ENCODE results near the gene CHCHD6.

The CHCHD6 gene

GRCh38 chr3:126849768-126850167 is 145.7 kb downstream of the CHCHD6 start:
- peak overlapping the region; percentile 68 for H3K27ac ChIP-seq (ENCODE audit: low read length)
- H3K9ac ChIP-seq (ENCODE audit: low read depth, low read length) = no peak overlapping the region
- H3K4me3 ChIP-seq (ENCODE audit: low read length) = peak overlapping the region; percentile 12; the same call in 1 of the 2 replicates

GRCh38 chr3:126850370-126851085 is 146.5 kb downstream of the CHCHD6 start:
- H3K4me1 ChIP-seq (ENCODE audit: insufficient read depth, low read length) = peaks cover 56% of the 10 kb centered on the region
- peak overlapping the region; percentile 68 for H3K27ac ChIP-seq (ENCODE audit: low read length)
- H3K9ac ChIP-seq (ENCODE audit: low read depth, low read length) = peak overlapping the region; percentile 20; the same call in 1 of the 2 replicates
- peak overlapping the region; percentile 12; the same call in 1 of the 2 replicates for H3K4me3 ChIP-seq (ENCODE audit: low read length)
- no peaks in the 10 kb centered on the region for H3K36me3 ChIP-seq (ENCODE audit: insufficient read depth, low read depth, low read length)
- H3K9me3 ChIP-seq (ENCODE audit: insufficient read depth, low read depth, low read length) = no peaks in the 10 kb centered on the region
- H3K27me3 ChIP-seq (ENCODE audit: insufficient read depth, low read length) = no peaks in the 10 kb centered on the region

More at GRCh38 chr3:126849768-126850167, 145.7 kb downstream of the CHCHD6 start:
- no peaks in the 10 kb centered on the region for H3K9me3 ChIP-seq (ENCODE audit: insufficient read depth, low read depth, low read length)
- H3K4me1 ChIP-seq (ENCODE audit: insufficient read depth, low read length) = peaks cover 57% of the 10 kb centered on the region
- no peaks in the 10 kb centered on the region for H3K36me3 ChIP-seq (ENCODE audit: insufficient read depth, low read depth, low read length)
- no peaks in the 10 kb centered on the region for H3K27me3 ChIP-seq (ENCODE audit: insufficient read depth, low read length)

GRCh38 chr3:126851382-126851781 is 147.3 kb downstream of the CHCHD6 start:
- H3K27ac ChIP-seq (ENCODE audit: low read length) = peak overlapping the region; percentile 35
- no peaks in the 10 kb centered on the region for H3K27me3 ChIP-seq (ENCODE audit: insufficient read depth, low read length)
- peak overlapping the region; percentile 23; the same call in 1 of the 2 replicates for H3K9ac ChIP-seq (ENCODE audit: low read depth, low read length)
- peak overlapping the region; percentile 31; the same call in 1 of the 2 replicates for H3K4me3 ChIP-seq (ENCODE audit: low read length)
- H3K9me3 ChIP-seq (ENCODE audit: insufficient read depth, low read depth, low read length) = no peaks in the 10 kb centered on the region
- H3K36me3 ChIP-seq (ENCODE audit: insufficient read depth, low read depth, low read length) = no peaks in the 10 kb centered on the region
- H3K4me1 ChIP-seq (ENCODE audit: insufficient read depth, low read length) = peaks cover 49% of the 10 kb centered on the region

- H3K4me3 ChIP-seq (ENCODE audit: low read length) = no peak overlapping the region
- no peaks in the 10 kb centered on the region for H3K36me3 ChIP-seq (ENCODE audit: insufficient read depth, low read depth, low read length)
- no peaks in the 10 kb centered on the region for H3K9me3 ChIP-seq (ENCODE audit: insufficient read depth, low read depth, low read length)
- no peak overlapping the region for H3K27ac ChIP-seq (ENCODE audit: low read length)
- H3K9ac ChIP-seq (ENCODE audit: low read depth, low read length) = peak overlapping the region; percentile 23; the same call in 1 of the 2 replicates
- H3K4me1 ChIP-seq (ENCODE audit: insufficient read depth, low read length) = peaks cover 49% of the 10 kb centered on the region
- H3K27me3 ChIP-seq (ENCODE audit: insufficient read depth, low read length) = no peaks in the 10 kb centered on the region
These were observed 147.9 kb downstream of the CHCHD6 start for GRCh38 chr3:126851934-126852333.

GRCh38 chr3:126852511-126852910 is 148.5 kb downstream of the CHCHD6 start:
- Histone ChIP-seq H3K27ac (ENCODE audit: low read length) (no peak overlapping the region), H3K36me3 (ENCODE audit: insufficient read depth, low read depth, low read length) (no peaks in the 10 kb centered on the region), H3K9ac (ENCODE audit: low read depth, low read length) (no peak overlapping the region; the same call in 1 of the 2 replicates), H3K27me3 (ENCODE audit: insufficient read depth, low read length) (no peaks in the 10 kb centered on the region), H3K9me3 (ENCODE audit: insufficient read depth, low read depth, low read length) (no peaks in the 10 kb centered on the region), H3K4me1 (ENCODE audit: insufficient read depth, low read length) (peaks cover 49% of the 10 kb centered on the region), H3K4me3 (ENCODE audit: low read length) (no peak overlapping the region)

GRCh38 chr3:126854666-126855065 is 150.6 kb downstream of the CHCHD6 start:
- no peak overlapping the region for H3K4me3 ChIP-seq (ENCODE audit: low read length)
- H3K9ac ChIP-seq (ENCODE audit: low read depth, low read length) = no peak overlapping the region
- H3K27me3 ChIP-seq (ENCODE audit: insufficient read depth, low read length) = no peaks in the 10 kb centered on the region
- peaks cover 52% of the 10 kb centered on the region for H3K4me1 ChIP-seq (ENCODE audit: insufficient read depth, low read length)
- no peaks in the 10 kb centered on the region for H3K36me3 ChIP-seq (ENCODE audit: insufficient read depth, low read depth, low read length)
- H3K9me3 ChIP-seq (ENCODE audit: insufficient read depth, low read depth, low read length) = no peaks in the 10 kb centered on the region
- no peak overlapping the region for H3K27ac ChIP-seq (ENCODE audit: low read length)

GRCh38 chr3:126855374-126855773 is 151.3 kb downstream of the CHCHD6 start:
- H3K36me3 ChIP-seq (ENCODE audit: insufficient read depth, low read depth, low read length) = no peaks in the 10 kb centered on the region
- H3K9me3 ChIP-seq (ENCODE audit: insufficient read depth, low read depth, low read length) = no peaks in the 10 kb centered on the region
- no peak overlapping the region for H3K4me3 ChIP-seq (ENCODE audit: low read length)
- H3K4me1 ChIP-seq (ENCODE audit: insufficient read depth, low read length) = peaks cover 45% of the 10 kb centered on the region
- no peak overlapping the region for H3K9ac ChIP-seq (ENCODE audit: low read depth, low read length)
- no peaks in the 10 kb centered on the region for H3K27me3 ChIP-seq (ENCODE audit: insufficient read depth, low read length)
- no peak overlapping the region for H3K27ac ChIP-seq (ENCODE audit: low read length)

- no peaks in the 10 kb centered on the region for H3K36me3 ChIP-seq (ENCODE audit: insufficient read depth, low read depth, low read length)
- no peak overlapping the region for H3K27ac ChIP-seq (ENCODE audit: low read length)
- peaks cover 20% of the 10 kb centered on the region for H3K4me1 ChIP-seq (ENCODE audit: insufficient read depth, low read length)
- no peaks in the 10 kb centered on the region for H3K9me3 ChIP-seq (ENCODE audit: insufficient read depth, low read depth, low read length)
- no peaks in the 10 kb centered on the region for H3K27me3 ChIP-seq (ENCODE audit: insufficient read depth, low read length)
- no peak overlapping the region for H3K9ac ChIP-seq (ENCODE audit: low read depth, low read length)
- H3K4me3 ChIP-seq (ENCODE audit: low read length) = no peak overlapping the region
These were observed 153.9 kb downstream of the CHCHD6 start for GRCh38 chr3:126857928-126858327.

GRCh38 chr3:126858401-126858800 is 154.4 kb downstream of the CHCHD6 start:
- Histone ChIP-seq H3K27me3 (ENCODE audit: insufficient read depth, low read length) (no peaks in the 10 kb centered on the region), H3K36me3 (ENCODE audit: insufficient read depth, low read depth, low read length) (no peaks in the 10 kb centered on the region), H3K4me1 (ENCODE audit: insufficient read depth, low read length) (peaks cover 18% of the 10 kb centered on the region), H3K9ac (ENCODE audit: low read depth, low read length) (no peak overlapping the region), H3K9me3 (ENCODE audit: insufficient read depth, low read depth, low read length) (no peaks in the 10 kb centered on the region), H3K27ac (ENCODE audit: low read length) (no peak overlapping the region), H3K4me3 (ENCODE audit: low read length) (no peak overlapping the region)

GRCh38 chr3:126858887-126859286 is 154.8 kb downstream of the CHCHD6 start:
- Histone ChIP-seq H3K4me3 (ENCODE audit: low read length) (no peak overlapping the region), H3K9me3 (ENCODE audit: insufficient read depth, low read depth, low read length) (no peaks in the 10 kb centered on the region), H3K27me3 (ENCODE audit: insufficient read depth, low read length) (no peaks in the 10 kb centered on the region), H3K4me1 (ENCODE audit: insufficient read depth, low read length) (peaks cover 14% of the 10 kb centered on the region; the same call in 1 of the 2 replicates), H3K27ac (ENCODE audit: low read length) (no peak overlapping the region), H3K36me3 (ENCODE audit: insufficient read depth, low read depth, low read length) (no peaks in the 10 kb centered on the region), H3K9ac (ENCODE audit: low read depth, low read length) (no peak overlapping the region)

GRCh38 chr3:126859415-126860246 is 155.6 kb downstream of the CHCHD6 start:
- Histone ChIP-seq H3K9me3 (ENCODE audit: insufficient read depth, low read depth, low read length) (no peaks in the 10 kb centered on the region), H3K4me3 (ENCODE audit: low read length) (no peak overlapping the region), H3K36me3 (ENCODE audit: insufficient read depth, low read depth, low read length) (no peaks in the 10 kb centered on the region), H3K9ac (ENCODE audit: low read depth, low read length) (no peak overlapping the region), H3K27me3 (ENCODE audit: insufficient read depth, low read length) (no peaks in the 10 kb centered on the region), H3K27ac (ENCODE audit: low read length) (no peak overlapping the region), H3K4me1 (ENCODE audit: insufficient read depth, low read length) (peaks cover 13% of the 10 kb centered on the region; the same call in 1 of the 2 replicates)
